ENCODE results near the gene ZNF609. TPM values are rescaled to one million over a fixed set of nuclear protein-coding genes. Genes with fewer than 3 reads are reported as not detected.

ZNF609 gene
- total RNA-seq, 4 donors from 2014 or later: 10.3 to 16.5 (median 12.4) TPM

GRCh38 chr15:64614519-64614918, 154.1 kb downstream of the ZNF609 start:
- Histone ChIP-seq H3K27ac (no peak overlapping the region), H3K27me3 (no peaks in the 10 kb centered on the region), H3K4me3 (no peak overlapping the region), H3K9me3 (no peaks in the 10 kb centered on the region), H3K4me1 (peaks cover 7 to 13% of the 10 kb centered on the region in 2 donors), H3K36me3 (no peaks in the 10 kb centered on the region)
- intact Hi-C loops (cut with DNase I; ENCODE audit: low total_unique reads): no loop called here
- no peak for TF ChIP-seq POLR2A (IDR thresholded peaks at IDR 0.05)
- TF ChIP-seq, protein P1, sequence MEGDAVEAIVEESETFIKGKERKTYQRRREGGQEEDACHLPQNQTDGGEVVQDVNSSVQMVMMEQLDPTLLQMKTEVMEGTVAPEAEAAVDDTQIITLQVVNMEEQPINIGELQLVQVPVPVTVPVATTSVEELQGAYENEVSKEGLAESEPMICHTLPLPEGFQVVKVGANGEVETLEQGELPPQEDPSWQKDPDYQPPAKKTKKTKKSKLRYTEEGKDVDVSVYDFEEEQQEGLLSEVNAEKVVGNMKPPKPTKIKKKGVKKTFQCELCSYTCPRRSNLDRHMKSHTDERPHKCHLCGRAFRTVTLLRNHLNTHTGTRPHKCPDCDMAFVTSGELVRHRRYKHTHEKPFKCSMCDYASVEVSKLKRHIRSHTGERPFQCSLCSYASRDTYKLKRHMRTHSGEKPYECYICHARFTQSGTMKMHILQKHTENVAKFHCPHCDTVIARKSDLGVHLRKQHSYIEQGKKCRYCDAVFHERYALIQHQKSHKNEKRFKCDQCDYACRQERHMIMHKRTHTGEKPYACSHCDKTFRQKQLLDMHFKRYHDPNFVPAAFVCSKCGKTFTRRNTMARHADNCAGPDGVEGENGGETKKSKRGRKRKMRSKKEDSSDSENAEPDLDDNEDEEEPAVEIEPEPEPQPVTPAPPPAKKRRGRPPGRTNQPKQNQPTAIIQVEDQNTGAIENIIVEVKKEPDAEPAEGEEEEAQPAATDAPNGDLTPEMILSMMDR (IDR thresholded peaks at IDR 0.05 in 4 of 5, conservative IDR thresholded peaks at IDR 0.05 in 1 of 5): no peak
- DNase-seq (no peak), ATAC-seq (no peak)
- in situ Hi-C loops (cut with MboI; ENCODE audit: low sequenced_read_pairs in 4 of 4): no loop called here

- peaks cover 25 to 33% of the 10 kb centered on the region in 2 donors for H3K4me1 ChIP-seq
- ATAC-seq (no peak), DNase-seq (no peak)
- in situ Hi-C loops (cut with MboI; ENCODE audit: low sequenced_read_pairs in 4 of 4): no loop called here
- intact Hi-C loops (cut with DNase I; ENCODE audit: low total_unique reads): no loop called here
- H3K4me3 ChIP-seq: no peak overlapping the region
- no peaks in the 10 kb centered on the region for H3K9me3 ChIP-seq
- H3K36me3 ChIP-seq: no peaks in the 10 kb centered on the region
- no peak for TF ChIP-seq POLR2A (IDR thresholded peaks at IDR 0.05)
- TF ChIP-seq, protein P1 (IDR thresholded peaks at IDR 0.05 in 4 of 5, conservative IDR thresholded peaks at IDR 0.05 in 1 of 5): no peak
- no peak overlapping the region for H3K27ac ChIP-seq
- no peaks in the 10 kb centered on the region for H3K27me3 ChIP-seq
Measured at GRCh38 chr15:64617727-64618126, 157.3 kb downstream of the ZNF609 start.

- Histone ChIP-seq H3K4me3 (no peak overlapping the region), H3K36me3 (no peaks in the 10 kb centered on the region), H3K4me1 (peaks cover 25 to 37% of the 10 kb centered on the region in 2 donors), H3K27ac (no peak overlapping the region), H3K27me3 (no peaks in the 10 kb centered on the region), H3K9me3 (no peaks in the 10 kb centered on the region)
- in situ Hi-C loops (cut with MboI; ENCODE audit: low sequenced_read_pairs in 4 of 4): no loop called here
- ATAC-seq (no peak), DNase-seq (no peak)
- TF ChIP-seq POLR2A (IDR thresholded peaks at IDR 0.05): no peak
- TF ChIP-seq, protein P1 (IDR thresholded peaks at IDR 0.05 in 4 of 5, conservative IDR thresholded peaks at IDR 0.05 in 1 of 5): no peak
- intact Hi-C loops (cut with DNase I; ENCODE audit: low total_unique reads): no loop called here
Measured at GRCh38 chr15:64618138-64618537, 157.8 kb downstream of the ZNF609 start.

- Histone ChIP-seq H3K27me3 (no peaks in the 10 kb centered on the region), H3K4me1 (peaks cover 25 to 39% of the 10 kb centered on the region in 2 donors), H3K27ac (no peak overlapping the region), H3K9me3 (no peaks in the 10 kb centered on the region), H3K4me3 (no peak overlapping the region), H3K36me3 (no peaks in the 10 kb centered on the region)
- intact Hi-C loops (cut with DNase I; ENCODE audit: low total_unique reads) (no loop called here), in situ Hi-C loops (cut with MboI; ENCODE audit: low sequenced_read_pairs in 4 of 4) (no loop called here)
- no peak for DNase-seq
- TF ChIP-seq, protein P1 (IDR thresholded peaks at IDR 0.05 in 4 of 5, conservative IDR thresholded peaks at IDR 0.05 in 1 of 5): no peak
- TF ChIP-seq POLR2A (IDR thresholded peaks at IDR 0.05): no peak
- no peak for ATAC-seq
Measured at GRCh38 chr15:64618540-64618939, 158.2 kb downstream of the ZNF609 start.

Measured in gastrocnemius medialis (tissue), 4 donors.